Measurements from ENCODE around the gene NAA50. TPM values are rescaled to one million over a fixed set of nuclear protein-coding genes. Genes with fewer than 3 reads are reported as not detected.

The NAA50 gene
- total RNA-seq, 1 experiment from 2014 or later = 247 TPM

DNA sequence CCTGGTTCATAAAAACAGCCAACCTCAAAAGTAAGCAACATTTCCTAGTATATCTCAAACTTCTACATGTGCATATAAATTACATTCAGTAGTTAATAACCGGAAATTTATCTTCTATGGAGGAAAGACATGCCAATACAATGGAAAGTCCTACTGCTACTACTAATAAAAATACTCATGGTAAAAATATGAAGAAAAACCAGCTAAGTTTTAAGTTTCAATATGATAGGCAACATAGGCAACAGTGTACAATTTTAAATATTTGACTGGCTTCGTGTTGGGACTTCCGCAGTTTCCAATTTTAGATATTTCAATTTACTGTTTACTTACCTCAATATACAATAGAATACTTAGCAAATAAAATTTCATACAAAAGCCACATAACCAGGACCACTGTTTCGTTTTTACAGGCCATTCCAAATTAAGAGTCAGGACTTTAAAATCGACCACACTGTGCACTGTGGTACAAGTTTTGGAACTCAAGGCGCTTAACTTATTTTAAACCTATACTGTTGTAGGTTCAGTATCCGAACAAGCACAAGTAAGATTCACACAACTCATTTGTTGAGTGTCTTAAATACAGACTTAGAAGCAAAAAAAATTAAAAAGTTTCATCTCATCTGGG, 2.9 kb downstream of the NAA50 start:
- DNase-seq (ENCODE audit: low read depth) = no peak

DNA sequence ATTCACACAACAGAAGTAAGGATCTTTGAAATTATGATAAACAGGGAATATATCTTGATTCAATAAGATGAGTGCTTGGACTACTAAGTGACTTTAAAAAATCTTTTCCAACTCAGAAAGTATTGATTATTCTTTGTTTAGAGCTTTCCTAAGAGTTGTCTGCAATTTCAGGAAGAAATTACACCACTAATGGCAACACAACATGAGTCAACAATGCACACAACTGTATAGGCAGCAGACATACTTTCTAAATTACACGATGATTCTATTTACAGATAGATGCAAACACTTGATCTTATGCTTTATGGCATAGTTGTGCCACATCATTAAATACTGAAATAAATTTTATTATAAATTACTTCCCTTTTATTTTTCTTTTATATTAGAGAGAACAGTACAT, 4.4 kb downstream of the NAA50 start:
- DNase-seq (ENCODE audit: low read depth) = no peak

DNA sequence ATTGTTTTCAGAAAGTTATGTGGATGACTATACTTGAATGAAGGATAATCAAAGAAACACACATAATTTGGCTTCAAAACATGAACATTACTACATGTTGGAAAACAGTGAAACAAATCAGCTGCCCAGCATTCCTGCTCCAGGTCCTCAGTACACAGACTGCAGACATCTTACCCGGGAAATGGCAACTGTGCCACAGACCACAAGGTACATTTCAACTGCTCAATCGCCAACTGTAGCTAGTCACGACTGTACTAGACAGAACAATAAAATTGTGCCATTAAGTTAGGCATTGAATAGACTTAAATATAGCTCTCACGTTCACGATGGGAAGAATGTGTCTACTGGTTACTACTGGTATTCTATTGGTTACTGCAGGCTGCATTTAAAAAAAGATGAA, 5.0 kb downstream of the NAA50 start:
- peak; percentile 29 for DNase-seq (ENCODE audit: low read depth)

DNA sequence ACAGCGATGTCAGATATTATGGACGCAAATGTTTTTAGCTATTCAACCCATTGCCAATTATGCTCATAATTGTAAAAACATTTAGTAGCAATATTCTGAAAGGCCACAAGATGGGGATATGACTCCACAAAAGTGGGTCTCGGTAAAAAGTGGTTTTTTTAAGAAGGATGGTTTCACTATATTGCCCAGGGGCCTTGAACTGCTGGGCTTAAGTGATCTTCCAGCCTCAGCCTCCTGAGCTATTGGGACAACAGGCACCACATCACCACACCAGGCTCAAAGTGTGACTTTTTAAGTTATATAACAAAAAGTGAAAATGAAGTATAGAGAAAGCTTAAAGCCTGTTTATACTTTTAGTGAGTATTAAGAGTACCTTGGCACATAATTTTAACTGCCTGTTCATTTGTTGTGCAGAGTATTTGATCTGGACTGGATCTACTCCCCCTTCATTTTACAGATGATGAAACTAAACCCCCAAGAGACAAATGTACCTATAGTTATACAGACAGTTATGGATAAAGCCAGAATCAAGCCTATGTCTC, 9.4 kb downstream of the NAA50 start:
- DNase-seq (ENCODE audit: low read depth) = peak; percentile 62

DNA sequence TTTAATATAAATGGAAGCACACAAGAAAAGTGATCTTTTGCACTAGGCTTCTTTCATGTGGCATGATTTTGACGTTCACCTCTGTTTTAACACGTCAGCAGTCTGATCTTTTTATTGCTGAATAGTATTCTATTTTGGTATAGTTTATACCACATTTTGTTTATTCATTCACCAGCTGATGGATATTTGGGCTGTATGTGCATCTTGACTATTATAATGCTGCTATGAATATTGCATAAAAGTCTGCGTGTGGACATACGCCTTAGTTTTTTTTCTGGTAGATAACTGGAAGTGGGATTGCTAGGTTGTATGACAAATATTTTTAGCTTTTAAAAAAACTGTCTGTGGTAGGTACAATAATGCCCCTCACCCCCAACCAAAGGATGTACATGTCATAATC, 14.4 kb downstream of the NAA50 start:
- no peak for DNase-seq (ENCODE audit: low read depth)

DNA sequence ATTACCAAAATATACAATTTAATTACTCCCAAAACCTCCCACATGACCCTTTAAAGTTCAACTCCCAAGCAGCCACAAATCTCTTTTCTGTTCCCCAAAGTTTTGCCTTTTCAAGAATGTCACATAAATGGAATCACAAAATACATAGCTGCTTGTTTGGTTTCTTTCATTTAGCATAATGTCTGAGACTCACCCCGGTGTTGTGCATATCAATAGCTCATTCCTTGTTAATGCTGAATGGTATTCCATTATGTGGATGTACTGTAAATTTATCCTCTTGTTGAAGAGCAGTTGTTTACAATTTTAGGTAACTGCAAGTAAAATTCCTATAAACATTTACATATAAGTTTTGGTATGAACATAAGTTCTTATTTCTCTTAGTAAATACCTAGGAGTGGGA, 15.5 kb downstream of the NAA50 start:
- no peak for DNase-seq (ENCODE audit: low read depth)

DNA sequence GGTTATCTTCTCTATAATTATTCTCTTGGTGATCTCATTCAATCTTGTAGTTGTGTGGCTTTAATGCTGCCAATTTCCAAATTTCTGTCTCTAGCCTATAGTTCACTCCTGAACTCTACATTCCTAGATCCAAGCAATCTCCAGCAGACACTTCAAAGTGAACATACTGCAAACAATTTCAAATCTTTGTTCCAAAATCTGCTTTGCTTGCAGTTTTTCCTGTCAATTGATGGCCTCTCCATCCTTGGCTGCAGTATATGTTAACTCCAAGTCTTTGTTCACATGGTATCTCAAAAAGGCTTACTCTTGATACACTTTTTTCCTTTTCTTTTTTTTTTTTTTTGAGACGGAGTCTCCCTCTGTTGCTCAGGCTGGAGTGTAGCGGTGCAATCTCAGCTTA, 17.4 kb downstream of the NAA50 start:
- DNase-seq (ENCODE audit: low read depth) = no peak

DNA sequence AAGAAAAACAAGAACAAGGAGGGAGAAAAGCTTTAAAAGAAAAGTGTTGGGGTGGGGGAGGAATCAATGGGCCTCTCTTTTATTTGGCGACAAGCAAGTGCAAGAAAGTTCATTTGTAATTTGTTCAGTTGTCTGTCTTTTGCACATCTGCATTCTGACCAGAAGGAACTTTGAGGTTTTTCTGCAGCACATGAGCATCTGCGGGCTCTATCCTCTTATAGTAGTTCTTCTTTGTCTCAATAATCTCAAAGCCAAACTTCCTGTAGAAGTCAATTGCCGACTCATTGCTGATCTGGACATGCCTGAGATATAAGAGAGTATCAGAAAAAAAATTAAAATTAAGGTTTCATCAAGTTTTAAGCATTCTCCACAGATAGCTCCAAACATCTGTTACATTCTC, 24.4 kb downstream of the NAA50 start:
- DNase-seq (ENCODE audit: low read depth) = no peak

DNA sequence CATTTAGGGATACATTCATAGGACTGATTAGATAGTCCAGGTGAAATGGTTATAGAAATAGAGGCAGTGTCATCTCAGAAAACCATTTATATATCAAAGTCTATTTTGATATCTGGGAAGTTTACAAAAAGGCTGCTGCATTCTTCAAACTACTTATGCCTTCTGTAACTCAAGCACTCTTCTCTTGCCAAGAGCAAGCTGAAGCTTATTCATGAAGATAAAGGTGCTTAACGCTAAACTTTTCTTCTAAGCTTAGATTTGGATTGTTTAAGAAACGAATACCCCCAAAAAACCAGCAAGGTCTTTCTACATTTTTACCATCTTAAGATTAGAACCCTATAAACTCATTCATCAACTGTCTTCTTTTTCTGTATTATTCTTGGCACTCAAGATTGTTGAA, 26.3 kb downstream of the NAA50 start:
- no peak for DNase-seq (ENCODE audit: low read depth)

DNA sequence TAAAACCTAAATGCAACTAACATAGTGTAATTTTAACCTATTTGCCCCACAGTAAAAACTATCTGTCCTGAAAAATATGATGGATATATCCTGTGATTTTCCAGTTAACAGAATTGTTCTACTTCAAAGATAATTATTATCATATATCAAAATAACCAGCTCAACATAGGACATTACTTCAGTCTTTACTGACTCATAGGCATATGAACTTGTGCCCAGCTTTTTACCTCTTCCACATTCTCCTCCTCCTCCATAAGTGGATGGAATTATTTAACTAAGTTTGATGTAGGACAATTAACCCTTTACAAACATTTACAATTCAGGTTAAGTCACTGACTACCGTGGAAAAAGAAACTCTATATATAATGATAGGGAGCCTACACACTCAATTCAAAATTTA, 26.8 kb downstream of the NAA50 start:
- no peak for DNase-seq (ENCODE audit: low read depth)

DNA sequence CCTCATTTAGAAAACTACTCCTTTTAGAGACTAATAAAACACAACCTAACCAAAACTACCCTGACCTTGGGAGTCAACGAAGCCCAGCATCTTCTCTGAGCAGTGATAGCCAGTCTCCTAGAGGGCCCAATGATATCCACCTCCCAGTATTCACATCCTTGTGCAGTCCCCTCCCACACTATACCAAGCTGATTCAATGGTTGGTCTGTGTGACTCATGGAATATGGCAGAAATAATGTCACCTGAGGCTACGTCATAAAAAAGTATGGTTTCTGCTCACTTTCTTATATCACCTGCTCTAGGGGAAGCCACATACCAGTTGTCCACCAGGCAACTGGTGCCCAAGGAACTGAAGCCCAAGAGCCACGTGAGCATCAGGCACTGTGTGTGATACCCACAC, 28.2 kb downstream of the NAA50 start:
- DNase-seq (ENCODE audit: low read depth) = no peak

DNA sequence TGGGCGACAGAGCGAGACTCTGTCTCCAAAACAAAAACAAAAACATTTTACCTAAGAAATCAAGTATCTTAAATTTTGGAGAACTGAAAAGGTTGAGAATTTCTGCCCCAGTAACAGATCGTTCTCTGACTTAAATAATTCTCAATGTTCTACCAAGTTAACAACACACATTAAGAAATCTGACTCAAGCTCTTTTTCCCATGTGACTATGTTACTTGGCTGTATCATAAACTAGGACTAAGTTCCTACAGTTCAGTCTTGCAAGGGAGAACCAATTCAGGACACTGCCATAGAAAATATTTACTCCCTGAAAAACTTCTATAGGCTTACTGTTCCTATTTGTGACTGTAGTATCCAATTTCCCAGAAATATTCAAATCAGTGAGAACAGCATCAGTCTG, 28.7 kb downstream of the NAA50 start:
- DNase-seq (ENCODE audit: low read depth) = no peak

DNA sequence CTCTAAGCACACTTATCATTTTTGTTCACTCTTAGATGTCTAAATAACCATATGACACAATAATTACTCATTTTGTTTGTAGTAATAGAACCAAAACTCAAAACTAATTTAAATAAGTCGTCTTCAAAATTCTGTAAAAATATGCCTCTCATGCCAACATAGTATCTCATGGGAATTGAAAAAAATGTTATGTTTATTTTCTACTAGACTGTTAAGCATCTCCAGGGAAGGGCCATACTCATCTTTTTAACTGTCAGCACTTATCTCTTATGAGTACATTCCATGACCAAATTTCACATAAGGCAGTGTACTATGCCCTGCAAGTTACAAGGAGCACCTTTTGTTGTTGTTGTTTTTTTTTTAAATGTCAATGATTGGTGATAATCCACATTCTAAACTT, 31.3 kb downstream of the NAA50 start:
- peak; percentile 22 for DNase-seq (ENCODE audit: low read depth)

DNA sequence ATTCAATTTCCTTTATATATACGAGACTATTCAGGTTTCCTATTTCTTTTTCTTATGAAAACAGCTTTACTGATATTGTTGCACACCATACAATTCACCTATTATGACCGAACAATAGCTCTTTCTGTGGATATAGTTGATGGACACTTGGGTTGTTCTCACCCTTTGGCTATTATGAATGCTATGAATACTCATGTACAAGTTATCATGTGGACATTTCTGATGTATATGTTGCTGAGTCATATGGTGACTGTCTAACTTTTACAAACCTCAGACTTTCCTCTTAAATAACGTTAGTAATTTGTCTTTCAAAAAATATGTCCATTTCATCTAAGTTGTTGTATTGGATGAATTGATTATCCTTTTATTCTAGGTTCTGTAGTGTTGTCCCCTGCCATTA, 33.9 kb downstream of the NAA50 start:
- DNase-seq (ENCODE audit: low read depth) = no peak

DNA sequence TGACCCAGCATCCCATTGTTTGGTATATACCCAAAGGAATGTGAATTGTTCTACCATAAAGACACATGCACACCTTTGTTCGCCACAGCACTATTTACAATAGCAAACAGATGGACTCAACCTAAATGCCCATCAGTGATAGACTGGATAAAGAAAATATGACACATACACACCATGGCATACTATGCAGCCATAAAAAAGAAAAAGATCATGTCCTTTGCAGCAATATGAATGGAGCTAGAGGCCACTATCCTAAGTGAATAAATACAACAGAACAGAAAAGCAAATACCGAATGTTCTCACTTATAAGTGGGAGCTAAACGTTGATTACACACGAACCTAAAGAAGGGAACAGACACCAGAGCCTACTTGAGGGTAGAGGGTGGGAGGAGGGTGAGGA, 38.2 kb downstream of the NAA50 start:
- DNase-seq (ENCODE audit: low read depth) = no peak

DNA sequence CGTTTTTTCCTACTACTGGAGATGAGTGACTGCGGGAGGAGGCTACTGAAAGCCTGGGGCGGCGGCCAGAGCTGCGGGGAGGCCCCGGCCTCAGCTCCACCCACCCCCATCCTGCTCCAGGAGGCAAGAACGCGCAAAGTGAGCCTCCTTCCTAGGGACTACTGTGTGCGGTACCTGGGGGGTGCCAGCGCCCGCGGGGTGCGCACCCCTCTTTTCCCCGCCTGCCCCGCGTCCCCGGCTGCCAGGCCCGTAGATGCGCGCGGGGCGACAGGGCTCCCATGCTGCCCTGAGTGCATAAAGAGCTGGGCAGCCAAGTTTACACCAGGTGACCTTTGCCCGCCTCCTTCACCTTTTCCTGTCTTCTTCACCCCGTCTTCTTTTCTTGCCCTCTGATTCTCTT, 47.1 kb downstream of the NAA50 start:
- DNase-seq (ENCODE audit: low read depth) = no peak

DNA sequence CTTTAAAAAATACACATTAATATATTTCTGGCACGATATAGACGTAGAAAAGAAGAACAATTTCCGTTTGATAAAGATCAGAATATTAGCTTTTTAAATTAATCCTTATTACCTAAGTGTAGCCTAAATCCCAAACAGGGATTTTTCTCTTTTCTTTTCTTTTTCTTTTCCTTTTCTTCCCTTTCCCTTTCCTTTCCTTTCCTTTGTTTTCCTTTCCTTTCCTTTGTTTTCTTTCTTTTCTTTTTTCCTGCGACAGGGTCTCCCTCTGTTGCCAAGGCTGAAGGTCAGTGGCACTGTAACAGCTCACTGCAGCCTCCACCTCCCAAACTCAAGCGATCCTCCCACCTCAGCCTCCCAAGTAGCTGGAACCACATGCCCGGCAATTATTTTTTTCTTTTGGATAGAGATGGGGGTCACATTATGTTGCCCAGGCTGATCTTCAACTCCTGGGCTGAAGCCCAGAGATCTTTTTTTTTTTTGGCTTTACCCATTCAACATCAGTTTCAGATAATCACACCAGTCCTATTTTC, 47.8 kb downstream of the NAA50 start:
- no peak for DNase-seq (ENCODE audit: low read depth)

DNA sequence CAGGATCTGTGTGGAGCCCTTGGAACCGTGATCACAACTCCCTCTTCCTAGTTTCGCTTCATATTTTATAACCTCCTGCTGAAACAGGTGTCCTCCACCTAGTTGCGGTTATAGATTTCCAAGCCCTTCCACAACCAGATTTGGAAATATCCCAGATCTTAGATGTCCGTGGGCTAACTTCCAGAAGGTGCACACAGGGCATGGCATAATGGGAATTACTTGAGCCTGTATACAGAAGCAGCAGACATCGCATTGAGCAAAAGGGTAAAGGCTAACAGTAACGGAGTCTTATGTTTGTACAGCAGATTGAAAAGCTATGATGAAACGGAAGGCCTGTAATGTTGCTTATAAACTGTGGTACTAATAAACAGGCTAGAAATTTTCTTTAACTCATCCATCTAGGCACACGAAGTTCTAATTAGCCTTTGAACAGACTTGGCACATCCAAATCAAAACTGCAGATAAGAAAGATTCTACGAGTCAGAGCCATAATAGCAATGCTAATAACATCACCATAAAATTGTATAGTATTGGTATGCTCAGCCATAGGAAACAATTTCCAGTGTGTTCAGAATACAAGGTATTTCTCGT, 48.5 kb downstream of the NAA50 start:
- DNase-seq (ENCODE audit: low read depth) = no peak

DNA sequence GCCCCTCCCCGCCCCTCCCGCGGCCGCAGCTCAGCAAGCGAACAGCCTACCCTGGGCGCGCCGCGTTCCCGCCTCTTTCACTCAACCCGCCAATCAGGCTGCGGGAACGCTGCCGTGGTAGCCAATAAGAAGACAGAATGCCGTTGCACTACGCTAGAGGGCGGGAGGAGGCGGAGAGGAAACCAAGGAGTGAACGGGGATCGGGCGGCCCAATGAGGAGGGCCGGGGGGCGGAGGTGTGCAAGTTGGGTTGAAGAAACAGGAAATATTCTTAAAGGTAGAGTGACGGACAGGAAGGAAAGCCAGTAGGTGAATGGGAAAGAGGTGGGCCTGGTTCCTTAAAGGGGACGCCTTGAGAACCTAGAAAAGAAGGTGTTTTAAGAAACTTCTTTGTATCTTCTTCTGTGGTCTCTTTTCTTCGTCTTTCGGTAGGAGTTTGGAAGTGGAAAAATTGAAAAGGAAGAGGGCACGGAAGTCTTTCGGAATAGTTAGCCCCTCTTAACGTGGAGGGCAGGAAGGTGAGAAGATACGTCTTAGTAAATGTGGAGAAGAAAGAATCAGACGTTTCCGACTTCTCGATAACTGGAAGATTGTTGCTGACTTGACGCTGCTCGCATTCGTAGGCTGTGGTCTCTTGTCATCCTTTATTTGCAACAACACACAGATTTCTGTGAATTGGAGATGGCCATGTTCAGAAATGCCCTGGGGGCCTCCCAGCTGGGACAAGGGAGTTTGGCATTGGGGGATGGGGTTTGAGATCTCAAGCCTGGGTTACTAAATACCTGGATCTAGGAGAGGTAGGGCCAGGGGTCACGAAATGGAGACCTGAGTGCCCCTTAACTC, 49.2 kb downstream of the NAA50 start:
- DNase-seq (ENCODE audit: low read depth) = peak; percentile 99

DNA sequence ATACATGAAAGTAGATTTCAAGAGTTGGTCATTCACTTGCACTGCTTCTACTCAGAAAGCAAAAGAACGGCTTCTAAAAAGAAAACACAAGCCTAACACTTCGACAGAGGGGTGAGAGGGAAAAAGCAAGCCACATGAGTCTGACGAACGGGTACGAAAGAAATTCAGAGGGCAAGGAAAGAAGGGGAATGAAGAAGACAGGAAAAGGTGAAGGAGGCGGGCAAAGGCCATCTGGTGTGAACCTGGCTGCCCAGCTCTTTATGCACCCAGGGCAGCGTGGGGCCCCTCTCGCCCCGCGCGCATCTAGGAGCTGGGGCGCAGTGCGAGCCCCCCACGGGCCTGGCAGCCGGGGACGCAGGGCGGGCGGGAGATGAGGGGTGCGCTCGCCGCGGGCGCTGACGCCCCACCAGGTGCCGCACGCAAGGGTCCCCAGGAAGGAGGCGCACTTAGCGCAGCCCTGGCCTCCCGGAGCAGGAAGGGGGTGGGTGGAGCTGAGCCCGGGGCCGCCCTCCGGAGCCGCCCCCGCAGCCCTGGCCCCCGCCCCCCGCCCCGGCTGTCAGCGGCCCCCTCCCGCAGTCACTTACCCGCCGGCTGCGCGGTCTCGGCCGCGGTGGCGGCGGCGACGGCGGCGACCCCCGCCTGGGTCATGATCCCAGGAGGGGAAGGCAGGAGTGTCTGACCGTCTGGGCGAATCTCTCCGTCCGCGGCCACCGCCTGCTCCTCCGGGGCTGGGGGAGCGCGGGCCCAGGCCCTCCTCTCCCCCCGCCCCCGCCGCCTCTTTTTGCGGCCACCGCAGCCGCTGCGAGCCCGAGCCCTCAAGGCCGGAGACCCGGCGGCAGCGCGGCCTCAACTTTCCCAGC, 50.0 kb downstream of the NAA50 start, which contains the start of gene USF3:
USF3 (minus strand) TSS at position 857 of the 860 bp plus-strand sequence. CDS start 21,764 bp downstream, outside the sequence.
- DNase-seq (ENCODE audit: low read depth) = peak; percentile 53

DNA sequence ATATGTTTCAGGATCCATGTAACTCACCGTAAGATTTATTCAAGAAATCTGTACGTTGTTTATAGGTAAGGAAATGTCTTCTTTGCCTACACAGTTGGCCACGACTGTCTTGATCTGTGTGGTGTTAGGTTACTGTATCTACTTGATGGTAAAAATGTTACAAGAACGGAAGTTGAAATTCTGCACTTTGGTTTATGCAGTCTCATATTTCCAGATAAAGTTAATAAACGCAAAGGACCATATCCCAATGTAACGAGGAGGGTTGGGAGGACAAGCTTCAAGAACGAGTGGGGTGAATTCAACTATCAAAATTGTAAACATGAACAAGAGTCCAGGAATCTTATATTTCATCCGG, 50.6 kb downstream of the NAA50 start:
- DNase-seq (ENCODE audit: low read depth) = no peak

All from LHCN-M2 (cell line).